IPS-NIHi11 (cell line): ENCODE data around the gene GSTK1.

Experiments used
- DNase-seq: peaks from one replicate; pipeline ENCODE4 v3.0.0; 2012; ENCODE audit warnings: mixed read lengths, low spot score

Gene GSTK1

DNA sequence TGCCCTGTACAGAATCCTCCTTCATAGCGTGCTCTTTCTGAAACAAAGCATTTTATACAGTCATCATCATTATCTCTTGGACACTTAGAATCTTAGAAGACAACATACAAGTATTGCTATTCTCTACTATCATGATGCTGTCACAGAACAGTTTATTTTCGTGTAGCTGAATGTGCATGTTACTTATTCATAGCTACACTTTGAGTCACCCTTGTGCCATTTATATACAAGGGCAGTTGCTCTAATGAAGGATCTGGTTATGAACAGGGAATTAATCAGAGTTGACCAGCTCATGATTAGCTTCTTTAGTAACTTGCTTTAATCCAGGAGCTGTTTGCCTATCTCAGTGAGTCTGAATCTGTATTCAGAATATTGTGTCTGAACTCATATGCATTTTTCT is 36.1 kb downstream of the GSTK1 start:
- no peak for DNase-seq

DNA sequence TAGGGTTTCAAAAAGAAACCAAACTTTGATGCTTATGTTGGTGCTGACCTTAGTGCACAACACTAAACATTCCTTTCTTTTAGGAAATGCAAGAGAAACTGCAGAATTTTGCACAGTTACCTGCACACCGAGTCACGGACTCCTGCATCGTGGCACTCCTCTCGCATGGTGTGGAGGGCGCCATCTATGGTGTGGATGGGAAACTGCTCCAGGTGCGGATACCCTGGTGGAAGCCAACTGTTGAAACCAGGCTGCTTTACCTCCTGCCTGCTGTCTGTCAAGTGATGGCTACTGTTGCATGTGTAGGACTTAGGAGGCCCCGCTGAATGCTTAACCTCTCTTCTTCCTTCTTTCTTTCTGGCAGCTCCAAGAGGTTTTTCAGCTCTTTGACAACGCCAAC is 36.6 kb downstream of the GSTK1 start:
- DNase-seq, result peak; percentile 73

DNA sequence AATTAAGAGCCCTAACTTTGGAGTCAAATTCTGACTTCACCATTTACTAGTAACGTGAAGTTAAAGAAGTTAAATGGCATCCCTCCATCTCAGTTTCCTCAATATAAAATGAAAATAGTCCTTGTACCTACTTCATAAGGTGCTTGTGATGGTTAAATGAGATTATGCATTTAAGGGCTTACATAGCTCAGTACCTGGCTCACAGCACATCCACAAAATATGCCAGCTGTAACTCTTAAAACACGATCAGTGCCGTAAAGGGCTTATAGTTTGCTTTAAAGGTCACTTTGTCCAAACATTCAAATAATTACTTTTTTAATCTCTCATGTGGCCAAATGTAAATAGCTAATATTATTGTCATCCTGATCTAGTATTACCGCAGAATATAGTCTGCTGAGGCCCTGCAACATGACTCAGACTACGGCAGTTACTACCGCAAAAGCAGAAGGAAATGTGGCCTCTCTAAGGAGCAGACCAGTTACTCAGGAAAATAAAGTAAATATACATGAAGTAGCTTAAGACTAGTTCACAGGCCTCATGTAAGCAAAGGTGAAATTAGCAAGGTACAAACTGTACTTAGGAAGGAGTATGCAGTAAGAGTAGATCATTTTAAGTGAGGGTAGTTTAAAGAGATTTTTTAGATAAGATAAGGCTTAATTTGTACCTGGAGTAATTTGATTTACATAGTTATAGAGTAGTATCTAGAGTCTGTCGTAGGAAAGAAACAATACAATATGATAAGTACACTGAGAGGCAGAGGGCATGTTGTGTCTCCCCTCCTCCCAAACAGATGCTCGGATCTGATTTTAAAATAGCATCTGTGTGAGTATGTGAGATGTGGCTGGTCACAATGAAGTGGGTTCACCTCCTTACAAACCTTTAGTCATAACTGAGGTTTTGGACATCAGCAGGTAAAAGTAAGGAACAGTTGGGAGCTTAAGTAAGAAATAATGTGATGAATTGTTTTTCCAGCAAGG is 38.0 kb downstream of the GSTK1 start:
- no peak for DNase-seq

DNA sequence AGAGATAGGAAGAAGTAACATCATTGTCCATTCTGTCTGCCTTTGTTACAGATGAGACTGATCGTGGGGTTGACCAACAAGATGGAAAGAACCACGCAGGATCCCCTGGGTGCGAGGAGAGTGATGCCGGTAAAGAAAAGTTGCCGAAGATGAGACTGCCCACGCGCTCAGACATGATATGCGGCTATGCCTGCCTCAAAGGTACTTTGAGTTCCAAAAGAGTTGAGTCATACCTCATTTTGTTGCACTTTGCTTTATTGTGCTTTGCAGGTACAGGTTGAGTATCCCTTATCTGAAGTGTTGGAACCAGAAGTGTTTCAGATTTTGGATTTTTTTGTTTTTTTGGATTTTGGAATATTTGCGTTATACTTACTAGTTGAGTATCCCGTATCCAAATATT is 40.5 kb downstream of the GSTK1 start:
- no peak for DNase-seq

DNA sequence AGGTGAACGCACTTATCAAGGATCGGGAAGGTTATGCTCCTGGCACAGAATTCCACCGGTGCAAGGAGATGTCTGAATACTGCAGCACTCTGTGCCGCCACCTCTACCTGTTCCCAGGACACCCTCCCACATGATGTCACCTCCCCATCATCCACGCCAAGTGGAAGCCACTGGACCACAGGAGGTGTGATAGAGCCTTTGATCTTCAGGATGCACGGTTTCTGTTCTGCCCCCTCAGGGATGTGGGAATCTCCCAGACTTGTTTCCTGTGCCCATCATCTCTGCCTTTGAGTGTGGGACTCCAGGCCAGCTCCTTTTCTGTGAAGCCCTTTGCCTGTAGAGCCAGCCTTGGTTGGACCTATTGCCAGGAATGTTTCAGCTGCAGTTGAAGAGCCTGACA is 41.7 kb downstream of the GSTK1 start:
- no peak for DNase-seq

DNA sequence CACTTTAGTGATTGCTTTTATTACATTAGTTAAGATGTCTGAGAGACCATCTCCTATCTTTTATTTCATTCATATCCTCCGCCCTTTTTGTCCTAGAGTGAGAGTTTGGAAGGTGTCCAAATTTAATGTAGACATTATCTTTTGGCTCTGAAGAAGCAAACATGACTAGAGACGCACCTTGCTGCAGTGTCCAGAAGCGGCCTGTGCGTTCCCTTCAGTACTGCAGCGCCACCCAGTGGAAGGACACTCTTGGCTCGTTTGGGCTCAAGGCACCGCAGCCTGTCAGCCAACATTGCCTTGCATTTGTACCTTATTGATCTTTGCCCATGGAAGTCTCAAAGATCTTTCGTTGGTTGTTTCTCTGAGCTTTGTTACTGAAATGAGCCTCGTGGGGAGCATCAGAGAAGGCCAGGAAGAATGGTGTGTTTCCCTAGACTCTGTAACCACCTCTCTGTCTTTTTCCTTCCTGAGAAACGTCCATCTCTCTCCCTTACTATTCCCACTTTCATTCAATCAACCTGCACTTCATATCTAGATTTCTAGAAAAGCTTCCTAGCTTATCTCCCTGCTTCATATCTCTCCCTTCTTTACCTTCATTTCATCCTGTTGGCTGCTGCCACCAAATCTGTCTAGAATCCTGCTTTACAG is 42.3 kb downstream of the GSTK1 start:
- DNase-seq, result peak; percentile 72

DNA sequence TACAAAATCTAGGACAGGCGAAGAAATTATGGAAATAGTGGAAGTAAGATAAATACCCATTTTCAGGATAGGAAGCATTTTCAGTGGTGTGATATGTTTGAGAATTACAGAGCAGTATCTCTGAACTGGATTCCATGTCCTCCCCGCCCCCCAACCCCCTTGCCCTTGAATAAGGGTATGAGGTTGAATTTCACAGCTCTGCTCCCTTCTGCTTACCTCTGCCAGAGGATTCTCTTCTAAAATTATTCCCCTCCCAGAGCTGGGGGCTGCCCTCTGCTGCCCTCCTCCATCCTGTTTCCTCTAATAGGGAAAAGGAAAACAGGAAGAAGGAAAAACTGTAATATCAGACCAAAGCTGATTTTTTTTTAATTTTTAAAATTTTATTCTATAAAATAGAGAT is 45.4 kb downstream of the GSTK1 start:
- no peak for DNase-seq

DNA sequence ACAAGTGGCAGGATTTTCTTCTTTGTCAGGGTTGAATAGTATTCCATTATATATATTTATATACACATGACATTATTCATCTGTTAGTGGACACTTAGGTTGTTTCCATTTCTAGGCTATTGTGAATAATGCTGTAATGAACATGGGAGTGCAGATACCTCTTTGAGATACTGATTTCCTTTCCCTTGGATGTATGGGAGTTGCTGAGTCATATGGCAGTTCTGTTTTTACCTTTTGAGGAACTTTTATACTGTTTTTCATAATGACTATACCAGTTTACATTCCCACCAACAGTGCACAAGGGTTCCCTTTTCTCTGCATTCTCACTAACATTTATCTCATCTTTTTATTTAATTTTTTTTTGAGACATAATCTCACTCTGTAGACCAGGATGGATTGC is 50.9 kb downstream of the GSTK1 start:
- DNase-seq, result no peak

DNA sequence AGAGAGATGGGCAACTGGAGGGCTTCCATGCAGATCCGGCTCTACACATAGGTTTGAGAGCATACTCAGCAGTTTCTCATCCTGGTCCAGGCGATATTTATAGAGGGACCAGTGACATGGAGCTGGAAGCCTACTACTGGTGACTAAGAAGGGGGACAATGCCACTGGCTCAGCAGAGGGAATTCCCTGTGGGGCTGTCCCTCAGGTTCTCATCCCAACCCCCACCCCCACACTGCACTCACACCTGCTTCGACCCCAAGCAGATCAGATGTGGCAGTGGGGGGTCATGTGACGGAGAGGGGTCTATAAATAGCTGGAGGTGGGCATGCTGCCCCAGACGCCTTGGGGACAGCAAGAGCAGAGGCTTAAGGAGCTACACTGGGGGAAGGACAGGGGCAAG is 52.5 kb downstream of the GSTK1 start, which contains the start of gene CLCN1:
Gene CLCN1, plus strand, starts transcription at position 336 of the 400 bp plus-strand sequence. CDS start 102 bp downstream, outside the sequence.
- DNase-seq, result no peak

DNA sequence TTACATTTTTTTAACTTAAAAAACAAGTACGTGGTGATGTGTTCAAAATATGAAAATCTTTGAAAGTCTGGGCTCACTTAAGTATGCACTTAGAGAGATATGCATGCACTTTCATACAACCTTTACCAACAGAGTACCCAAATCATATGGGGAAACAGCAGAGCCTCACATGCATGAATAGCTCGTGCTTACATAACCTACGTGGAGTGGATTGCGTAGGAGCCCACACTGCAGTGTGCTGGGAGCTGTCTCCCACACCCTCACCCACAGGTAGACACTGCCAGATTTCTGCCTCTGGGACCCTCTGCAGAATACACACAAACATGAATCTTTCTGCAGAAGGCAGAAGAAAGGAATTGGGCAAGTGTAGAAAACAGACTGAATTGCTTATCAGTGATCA is 53.3 kb downstream of the GSTK1 start:
- DNase-seq, result no peak

DNA sequence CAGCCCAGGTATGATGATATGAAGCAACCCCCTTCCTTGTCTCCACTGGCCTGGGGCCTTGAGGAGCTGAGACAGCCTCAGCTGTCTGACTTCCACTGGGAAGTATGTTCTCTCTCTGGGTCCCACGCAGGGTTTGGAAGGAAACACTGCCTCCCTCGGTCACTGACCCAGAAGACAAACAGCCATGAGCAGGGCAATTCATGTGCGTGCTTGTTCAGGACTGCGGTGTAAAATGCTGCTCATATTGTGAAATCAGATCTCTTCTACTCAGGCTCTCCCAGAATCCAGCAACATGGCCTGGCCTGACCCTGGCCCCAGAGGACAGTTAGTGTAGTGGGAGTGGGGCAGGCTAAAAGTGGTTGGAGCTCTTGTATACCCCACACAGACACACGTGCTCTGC is 55.4 kb downstream of the GSTK1 start:
- DNase-seq, result no peak
